Measurements from ENCODE around the gene CRADD. TPM values are rescaled to one million over a fixed set of nuclear protein-coding genes. Genes with fewer than 3 reads are reported as not detected.

The CRADD gene
- total and polyA plus RNA-seq, 10 of the 15 experiments (the other 5 are each of a cell fraction or from before 2014, with no cell fraction given) = 7.6 to 15.5 (median 11.7) TPM

- no peak for TF ChIP-seq PML (IDR thresholded peaks at IDR 0.05; ENCODE audit: low read length)
- TF ChIP-seq GATAD2B (conservative IDR thresholded peaks at IDR 0.05; ENCODE audit: low read depth) = no peak
- TF ChIP-seq, protein P1, sequence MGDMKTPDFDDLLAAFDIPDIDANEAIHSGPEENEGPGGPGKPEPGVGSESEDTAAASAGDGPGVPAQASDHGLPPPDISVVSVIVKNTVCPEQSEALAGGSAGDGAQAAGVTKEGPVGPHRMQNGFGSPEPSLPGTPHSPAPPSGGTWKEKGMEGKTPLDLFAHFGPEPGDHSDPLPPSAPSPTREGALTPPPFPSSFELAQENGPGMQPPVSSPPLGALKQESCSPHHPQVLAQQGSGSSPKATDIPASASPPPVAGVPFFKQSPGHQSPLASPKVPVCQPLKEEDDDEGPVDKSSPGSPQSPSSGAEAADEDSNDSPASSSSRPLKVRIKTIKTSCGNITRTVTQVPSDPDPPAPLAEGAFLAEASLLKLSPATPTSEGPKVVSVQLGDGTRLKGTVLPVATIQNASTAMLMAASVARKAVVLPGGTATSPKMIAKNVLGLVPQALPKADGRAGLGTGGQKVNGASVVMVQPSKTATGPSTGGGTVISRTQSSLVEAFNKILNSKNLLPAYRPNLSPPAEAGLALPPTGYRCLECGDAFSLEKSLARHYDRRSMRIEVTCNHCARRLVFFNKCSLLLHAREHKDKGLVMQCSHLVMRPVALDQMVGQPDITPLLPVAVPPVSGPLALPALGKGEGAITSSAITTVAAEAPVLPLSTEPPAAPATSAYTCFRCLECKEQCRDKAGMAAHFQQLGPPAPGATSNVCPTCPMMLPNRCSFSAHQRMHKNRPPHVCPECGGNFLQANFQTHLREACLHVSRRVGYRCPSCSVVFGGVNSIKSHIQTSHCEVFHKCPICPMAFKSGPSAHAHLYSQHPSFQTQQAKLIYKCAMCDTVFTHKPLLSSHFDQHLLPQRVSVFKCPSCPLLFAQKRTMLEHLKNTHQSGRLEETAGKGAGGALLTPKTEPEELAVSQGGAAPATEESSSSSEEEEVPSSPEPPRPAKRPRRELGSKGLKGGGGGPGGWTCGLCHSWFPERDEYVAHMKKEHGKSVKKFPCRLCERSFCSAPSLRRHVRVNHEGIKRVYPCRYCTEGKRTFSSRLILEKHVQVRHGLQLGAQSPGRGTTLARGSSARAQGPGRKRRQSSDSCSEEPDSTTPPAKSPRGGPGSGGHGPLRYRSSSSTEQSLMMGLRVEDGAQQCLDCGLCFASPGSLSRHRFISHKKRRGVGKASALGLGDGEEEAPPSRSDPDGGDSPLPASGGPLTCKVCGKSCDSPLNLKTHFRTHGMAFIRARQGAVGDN (IDR thresholded peaks at IDR 0.05) = no peak
- no peak for TF ChIP-seq IKZF2 (IDR thresholded peaks at IDR 0.05)
Observed at GRCh38 chr12:93740751-93741150, 63.6 kb downstream of the CRADD start (continued).

DNA sequence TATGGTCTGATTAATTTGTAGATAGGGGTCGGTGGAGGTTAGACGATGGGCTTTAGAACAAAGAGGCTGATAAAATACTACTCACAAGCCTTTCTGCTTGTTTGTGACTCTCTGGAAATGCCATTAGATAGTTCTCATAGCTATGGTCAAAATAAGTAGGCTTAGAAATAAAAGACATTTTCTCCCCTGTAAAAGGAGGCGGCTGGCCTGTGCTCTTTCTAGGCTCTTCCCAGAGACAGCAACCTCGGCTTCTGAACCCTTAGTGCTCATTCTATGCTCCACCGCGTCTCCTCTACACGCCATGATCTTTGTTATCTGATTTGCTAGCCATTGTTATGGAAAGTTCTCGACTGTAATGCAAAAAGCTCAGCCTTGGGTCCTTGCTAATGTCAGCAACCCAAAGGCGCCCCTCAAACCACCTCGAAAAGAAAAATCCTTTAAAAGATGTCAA is 64.5 kb downstream of the CRADD start:
- no TSS peak for BruUV-seq (replicated peaks)
- DNase-seq (ENCODE audit: low read depth, low spot score) = no peak
- Histone ChIP-seq H2AFZ (ENCODE audit: control insufficient read depth, low read depth, low read length) (peak overlapping the region; percentile 79), H3K9me3 (replicated peaks; ENCODE audit: control insufficient read depth, insufficient read depth, low read length) (no peaks in the 10 kb centered on the region; the same call in 2 of the 3 replicates), H3K36me3 (ENCODE audit: control insufficient read depth in 2 of 2, insufficient read depth in 2 of 2, low read length in 1 of 2) (no peaks in the 10 kb centered on the region), H3K4me3 (peak overlapping the region; percentile 67; the same call in 1 of the 2 replicates), H3K79me2 (ENCODE audit: control insufficient read depth, insufficient read depth, low read length) (no peaks in the 10 kb centered on the region), H3K4me1 (ENCODE audit: control insufficient read depth, insufficient read depth, low read length) (no peaks in the 10 kb centered on the region), H3K4me2 (ENCODE audit: control insufficient read depth, insufficient read depth) (peak overlapping the region; percentile 92), H4K20me1 (ENCODE audit: control insufficient read depth, insufficient read depth) (no peaks in the 10 kb centered on the region), H3K27ac (ENCODE audit: control insufficient read depth, insufficient read depth) (no peak overlapping the region), H3K27me3 (replicated peaks in 1 of 2; ENCODE audit: control insufficient read depth in 2 of 2, insufficient read depth in 2 of 2, low read length in 1 of 2) (no peaks in the 10 kb centered on the region), H3K9ac (ENCODE audit: control insufficient read depth, insufficient read depth, low read length) (peak overlapping the region; percentile 59; the same call in 1 of the 2 replicates)
- ChIA-PET SMC1A (ENCODE audit: uncharacterized antibody, unreplicated experiment) (interaction anchor here (0.9 to 3.0 kb wide), 10 partner anchors 11 to 239 kb away, joined by 3 to 14 read pairs (median 4); no protein-coding TSS in a partner anchor), CTCF (interaction anchor here (1.4 to 2.6 kb wide), 3 partner anchors 173 to 360 kb away, joined by 7 to 20 read pairs (median 13); no protein-coding TSS in a partner anchor), POLR2A (no interaction called here), RAD21 (ENCODE audit: unreplicated experiment) (interaction anchor here (1.2 to 2.6 kb wide), 3 partner anchors 173 to 754 kb away, joined by 3 to 16 read pairs (median 6); no protein-coding TSS in a partner anchor)
- FAIRE-seq = no peak
- WGBS (ENCODE audit: insufficient coverage, insufficient replicate concordance, low lambda C conversion rate, missing lambda C conversion rate) = 3% methylated on average over 10 of the region's 10 CpGs
- no peak for TF ChIP-seq RCOR1 (conservative IDR thresholded peaks at IDR 0.05; ENCODE audit: low read depth, low read length)
- 0 out of 2 replicates have a peak, but pooled peaks have one; percentile 7 for TF ChIP-seq EED (IDR thresholded peaks at IDR 0.05; ENCODE audit: low read depth)
- in situ Hi-C loops (cut with MboI) (loop anchor here (5.0 kb wide), 1 partner anchor 174 kb away; no protein-coding TSS in a partner anchor), intact Hi-C loops (cut with micrococcal nuclease; ENCODE audit: unreplicated experiment) (loop anchor here (1.0 to 2.0 kb wide), 2 partner anchors 172 to 239 kb away; no protein-coding TSS in a partner anchor)
- peak; percentile 34 for ATAC-seq

All from GM12878 (cell line).